HG02642 (cell line): Measurements from ENCODE around the gene SPNS2.

Experiments used
- ATAC-seq: cut with Tn5 transposase; IDR thresholded peaks from one replicate; pipeline ENCODE4 v1.9.1; 2021; ENCODE audit warnings: mild to moderate bottlenecking; ENCODE audit not compliant: unreplicated experiment, poor library complexity

Gene SPNS2

DNA sequence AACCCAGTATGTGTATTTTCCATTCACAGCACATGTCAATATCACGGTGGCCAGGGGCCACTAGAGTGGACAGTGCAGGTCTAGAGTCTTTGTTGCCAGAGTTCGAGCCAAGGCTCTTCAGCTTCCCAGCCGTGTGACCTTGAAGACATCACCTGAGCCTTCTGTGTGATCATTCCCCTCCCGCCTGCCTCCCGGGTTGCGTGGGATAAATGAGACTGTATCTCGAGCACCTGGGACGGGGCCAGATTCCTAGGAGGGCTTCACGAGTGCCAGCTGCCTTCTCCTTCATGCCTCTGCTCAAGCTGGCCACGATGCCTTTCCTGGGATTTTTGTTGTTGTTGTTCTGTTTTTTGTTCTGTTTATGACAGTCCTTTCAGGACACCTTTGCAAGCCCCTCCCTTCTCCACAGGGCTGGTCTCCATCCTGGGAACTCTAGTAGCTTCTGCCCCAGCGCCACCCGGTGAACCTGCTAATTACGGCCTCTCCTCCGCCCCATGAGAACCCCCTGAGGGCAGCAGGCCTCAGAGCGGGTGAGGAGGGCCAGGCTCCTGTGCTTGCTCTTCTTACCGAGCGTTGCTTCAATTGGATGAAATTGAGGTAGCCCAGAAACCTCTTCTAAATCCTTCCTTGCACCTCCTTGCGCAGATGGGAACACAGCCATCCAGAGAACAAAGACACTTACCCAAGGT is 3.9 kb downstream of the SPNS2 start:
- no peak for ATAC-seq

DNA sequence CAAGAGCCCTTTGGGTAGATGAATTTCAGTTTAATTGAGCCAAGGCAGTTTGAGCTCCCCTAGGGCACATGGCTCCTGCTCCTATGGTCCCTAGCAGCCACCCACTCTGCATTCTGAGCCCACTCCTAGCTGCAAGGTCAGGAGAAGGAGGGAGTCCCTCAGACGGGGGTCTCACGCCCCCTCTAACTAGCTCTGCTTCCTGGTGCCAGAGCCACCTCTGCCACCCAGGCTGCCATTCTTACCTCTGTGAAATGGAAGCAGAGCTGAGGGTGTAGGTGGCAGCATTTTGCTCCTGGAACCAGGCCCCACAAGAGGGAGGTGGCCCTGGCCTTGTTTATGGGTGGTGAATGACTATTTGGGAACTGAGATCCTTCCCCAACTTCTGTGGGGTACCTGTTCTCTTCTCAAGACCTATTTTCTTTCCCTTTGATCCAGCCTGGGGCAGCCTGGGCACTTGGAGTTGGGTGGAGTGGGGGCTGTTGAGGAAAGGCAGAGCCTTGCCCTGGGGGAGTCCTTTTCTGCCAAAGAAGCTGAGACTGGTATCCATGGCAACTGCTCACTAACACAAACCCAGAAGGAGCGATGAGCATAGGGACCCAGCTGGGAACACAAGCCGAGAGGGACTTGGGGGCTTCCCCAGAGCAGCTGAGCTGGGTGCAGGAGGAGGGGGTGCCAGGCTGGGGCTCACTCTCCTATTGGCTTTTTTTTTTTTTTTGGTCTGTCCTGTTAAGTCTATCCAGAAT is 4.8 kb downstream of the SPNS2 start:
- no peak for ATAC-seq

DNA sequence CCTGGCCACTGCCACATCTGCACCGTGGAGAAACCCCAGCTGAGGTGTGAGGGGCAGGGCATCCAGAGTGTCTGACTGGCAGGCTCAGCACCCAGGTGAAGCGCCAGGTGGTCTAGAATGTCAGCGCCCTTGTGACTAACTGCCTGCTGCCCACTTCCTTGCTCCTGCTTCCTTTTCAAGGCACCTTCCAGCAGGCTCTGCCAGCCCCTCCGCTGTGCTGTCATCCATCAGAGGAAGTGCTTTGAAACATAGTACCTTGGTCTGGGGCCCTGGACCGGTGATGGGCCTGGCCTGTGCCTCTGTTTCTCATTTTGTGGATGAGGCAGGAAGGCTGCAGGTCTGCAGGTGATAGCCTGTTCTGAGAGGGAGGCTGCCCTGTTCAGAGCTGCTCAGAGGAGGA is 5.5 kb downstream of the SPNS2 start:
- no peak for ATAC-seq

DNA sequence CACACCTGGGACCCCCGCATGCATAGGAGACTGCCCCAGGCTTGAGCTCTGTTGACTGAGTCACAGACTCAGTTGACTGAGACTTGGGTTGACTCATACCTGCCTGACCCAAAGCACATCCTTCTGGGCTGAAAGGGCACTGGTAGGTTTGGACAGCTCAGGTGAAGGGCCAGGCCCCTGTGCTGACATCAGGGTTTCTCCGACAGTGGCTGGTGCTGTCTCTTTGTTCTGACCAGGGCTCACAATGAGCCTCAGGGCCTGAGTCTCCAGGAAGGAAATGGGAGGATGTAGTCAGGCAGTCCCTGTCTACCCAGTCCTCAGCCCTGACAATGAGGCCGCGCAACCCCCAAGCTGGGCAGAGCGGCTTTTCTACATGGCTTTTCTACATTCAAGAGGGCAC is 6.5 kb downstream of the SPNS2 start:
- ATAC-seq = no peak

DNA sequence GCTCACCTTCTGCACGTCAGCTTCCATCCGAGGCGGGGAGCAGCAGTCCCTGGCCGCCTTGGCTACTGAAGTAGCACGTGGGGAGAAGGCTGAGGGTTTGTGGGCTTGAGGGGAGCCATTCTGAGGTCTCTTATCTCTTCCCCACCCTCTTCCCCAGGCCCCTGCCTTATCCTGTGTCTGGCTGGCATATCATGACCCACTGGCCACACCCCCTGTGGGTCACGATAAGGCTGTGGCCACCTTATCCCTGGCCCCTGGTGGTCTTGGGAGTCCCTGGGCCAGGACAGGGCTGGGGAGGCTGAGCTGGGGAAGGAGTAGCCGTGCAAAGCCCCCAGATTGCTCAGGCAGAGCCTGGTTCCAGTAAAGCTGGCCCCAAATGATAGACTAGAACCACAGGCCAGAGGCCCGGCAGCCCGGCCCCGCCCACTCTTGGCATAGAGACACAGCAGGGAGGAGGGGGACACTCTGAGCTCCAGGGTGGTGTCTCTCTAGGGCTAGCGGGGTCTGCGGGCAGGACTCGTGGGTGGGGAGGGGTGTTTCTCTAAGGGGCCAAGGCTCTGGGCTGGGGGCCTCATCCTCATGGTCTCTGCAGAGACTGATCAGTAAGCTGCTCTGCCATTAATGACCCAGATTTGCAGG is 7.6 kb downstream of the SPNS2 start:
- ATAC-seq = no peak

DNA sequence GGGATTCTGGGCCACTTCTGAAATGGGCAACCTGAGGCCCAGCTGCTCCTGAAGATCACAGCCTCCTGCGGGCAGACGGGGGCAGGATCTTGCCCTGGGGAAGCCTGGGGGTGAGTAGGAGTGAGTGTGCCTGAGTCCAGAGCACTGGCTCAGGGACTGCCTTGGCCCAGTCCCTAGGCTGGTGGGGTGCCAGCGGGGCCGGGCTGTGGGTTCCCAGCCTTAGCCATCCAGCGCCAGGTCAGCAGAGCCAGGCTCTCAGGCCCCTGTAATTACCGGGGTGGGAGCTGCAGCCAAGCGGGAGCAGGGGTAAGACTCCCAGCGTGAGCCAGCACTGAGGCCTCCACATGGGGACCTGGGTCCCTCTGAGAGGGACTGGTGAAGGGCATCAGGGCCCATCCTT is 8.2 kb downstream of the SPNS2 start:
- ATAC-seq = no peak

DNA sequence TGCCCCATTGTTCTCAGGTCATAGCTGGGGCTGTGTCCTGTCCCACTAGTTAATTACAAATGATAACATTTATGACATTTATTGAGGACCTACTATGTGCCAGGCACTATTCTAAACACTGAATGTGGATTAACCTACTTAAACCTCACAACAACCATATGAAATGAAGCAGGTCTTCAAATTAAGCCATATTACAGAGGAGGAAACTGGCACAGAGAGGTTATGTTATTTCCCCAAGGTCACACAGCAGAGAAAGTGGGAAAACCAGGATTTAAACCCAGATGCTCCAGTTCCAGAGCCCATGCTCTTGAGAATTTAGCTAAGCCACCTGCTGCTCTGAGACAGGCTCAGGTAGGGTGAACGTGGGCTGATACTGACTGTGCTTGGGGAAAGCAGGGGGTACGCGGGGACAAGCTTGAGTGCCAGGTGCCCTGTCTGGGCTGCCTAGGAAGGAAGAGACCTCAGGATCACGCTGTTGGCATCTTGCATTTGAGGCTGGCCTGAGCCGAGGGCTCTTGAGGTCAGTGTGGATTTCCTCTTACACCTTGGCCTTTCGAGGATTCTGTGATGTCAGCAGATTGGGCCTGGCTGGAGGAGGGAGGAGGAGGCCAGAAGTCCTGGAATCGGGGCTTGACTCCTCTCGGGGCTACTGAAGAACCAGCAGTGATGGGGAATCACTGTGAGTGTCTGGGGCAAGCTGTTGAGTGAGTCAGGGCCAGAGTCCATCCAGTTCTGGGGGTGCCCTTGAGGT is 8.9 kb downstream of the SPNS2 start:
- ATAC-seq = no peak

DNA sequence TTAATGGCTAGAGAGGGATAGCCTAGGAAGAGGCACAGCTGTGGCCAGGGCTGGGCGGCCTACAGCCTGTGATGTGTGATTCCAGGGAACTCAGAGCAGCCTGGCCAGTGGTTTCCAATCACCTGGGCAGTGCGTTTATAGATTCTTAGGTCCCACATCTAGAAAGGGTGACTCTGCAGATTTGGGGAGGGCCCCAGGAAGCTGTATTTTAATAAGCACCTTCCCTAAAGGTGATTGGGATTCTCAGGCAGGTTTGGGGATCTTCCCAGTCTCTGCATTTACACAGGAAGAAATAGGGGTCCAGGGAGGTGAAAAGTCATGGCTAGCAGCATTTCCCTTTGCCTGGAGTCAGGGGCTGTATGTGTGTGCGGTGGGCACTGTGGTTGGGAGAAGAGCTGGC is 9.5 kb downstream of the SPNS2 start:
- no peak for ATAC-seq

DNA sequence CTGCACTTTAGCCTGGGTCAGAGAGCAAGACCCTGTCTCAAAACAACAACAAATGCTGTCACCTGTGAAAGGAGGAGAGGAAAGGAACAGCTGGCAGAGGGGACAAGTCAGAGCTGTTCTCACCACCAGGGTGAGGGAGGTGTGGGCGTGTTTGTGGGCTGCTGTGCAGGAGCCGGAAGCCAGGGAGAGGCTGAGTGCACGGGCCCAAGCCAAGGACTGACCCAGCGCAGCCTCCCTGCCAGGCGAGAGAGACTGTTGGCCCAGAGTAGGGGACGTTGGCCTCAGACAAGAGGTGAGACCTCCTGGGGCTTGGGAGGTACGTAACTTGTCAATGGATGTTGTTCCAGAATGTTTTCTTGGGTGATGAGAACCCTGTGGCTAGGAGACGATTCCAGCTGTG is 10.7 kb downstream of the SPNS2 start:
- ATAC-seq = no peak

DNA sequence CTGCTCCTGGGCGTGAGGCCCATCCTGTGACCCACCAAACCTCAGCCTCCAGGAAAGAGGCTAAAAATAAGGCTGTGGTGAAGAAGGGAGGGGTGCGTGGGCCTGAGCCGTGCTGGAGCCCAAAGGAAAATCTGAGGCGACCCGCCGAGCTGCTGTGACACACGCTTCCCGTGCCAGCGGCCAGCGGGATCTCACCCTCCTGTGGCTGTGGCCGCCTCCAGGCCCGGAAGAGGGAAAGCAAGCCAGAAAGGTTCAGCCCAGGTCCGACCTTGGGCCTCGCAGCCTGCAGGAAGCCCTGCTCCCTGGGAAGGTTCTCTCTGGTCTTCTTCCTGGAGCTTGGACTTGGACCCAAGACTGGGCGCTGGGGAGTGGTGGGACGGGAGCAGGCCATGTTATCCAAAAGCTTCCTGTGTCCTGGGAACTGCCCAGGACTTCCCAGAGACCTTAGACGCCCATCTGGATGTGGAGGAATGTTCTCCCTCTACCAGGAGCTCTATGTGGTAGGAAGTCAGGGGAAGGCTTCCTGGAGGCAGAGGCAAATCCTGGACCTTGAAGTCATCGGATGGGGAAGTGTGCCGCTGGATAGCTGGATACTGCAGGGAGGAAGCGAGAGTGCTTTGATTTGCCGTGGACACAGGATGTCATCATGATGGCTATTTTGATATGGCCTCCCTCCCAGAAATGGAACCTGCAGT is 11.4 kb downstream of the SPNS2 start:
- ATAC-seq = no peak

DNA sequence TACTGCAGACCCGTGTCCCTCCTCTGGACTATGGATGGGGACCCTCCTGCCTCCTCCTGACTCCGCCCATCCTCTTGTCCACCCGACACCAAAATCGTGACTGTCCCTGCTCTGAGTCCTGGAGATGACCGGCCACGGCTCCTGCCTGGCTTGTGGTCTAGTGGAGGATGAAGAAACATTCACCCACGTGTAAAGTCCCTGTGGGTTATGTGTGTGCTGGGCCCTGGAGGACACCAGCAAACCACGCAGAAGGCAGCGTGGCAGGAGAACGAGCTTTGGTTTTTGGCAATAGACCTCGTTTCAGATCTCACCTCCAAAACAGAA is 11.9 kb downstream of the SPNS2 start:
- no peak for ATAC-seq

DNA sequence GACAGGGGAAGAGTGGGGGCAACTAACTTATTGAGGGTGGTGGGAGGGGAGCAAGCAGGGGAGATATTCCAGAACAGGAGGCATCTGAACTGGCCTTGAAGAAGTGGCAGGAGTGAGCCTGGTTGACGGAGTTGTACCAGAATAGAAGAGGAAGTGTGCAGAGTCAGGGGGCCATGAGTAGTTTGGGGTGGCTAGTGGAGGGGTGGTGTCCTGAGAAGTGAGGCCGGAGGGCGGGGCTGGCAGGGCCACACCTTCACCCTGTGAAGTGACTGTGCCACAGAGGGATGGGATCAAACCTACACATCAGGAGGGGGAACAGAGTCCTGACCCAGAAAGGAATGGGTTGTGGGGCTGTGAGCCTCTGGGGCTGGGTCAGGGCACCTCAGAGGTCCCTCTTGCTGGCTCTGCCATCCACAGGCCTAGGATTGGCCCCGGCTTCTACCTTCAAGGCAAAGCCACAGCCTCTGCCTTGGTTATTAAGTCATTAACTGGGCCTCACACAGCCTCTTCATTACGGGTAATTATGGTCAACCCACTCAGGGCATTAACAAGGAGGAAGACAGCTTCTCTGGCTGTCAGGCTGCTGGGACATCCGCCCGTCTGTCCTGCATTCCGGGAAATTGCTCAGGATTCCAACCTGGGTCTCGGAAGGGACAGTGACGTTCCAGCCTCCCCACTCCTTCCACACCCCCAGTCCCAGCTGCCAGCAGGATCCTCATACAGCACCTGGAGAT is 12.7 kb downstream of the SPNS2 start:
- ATAC-seq = no peak

DNA sequence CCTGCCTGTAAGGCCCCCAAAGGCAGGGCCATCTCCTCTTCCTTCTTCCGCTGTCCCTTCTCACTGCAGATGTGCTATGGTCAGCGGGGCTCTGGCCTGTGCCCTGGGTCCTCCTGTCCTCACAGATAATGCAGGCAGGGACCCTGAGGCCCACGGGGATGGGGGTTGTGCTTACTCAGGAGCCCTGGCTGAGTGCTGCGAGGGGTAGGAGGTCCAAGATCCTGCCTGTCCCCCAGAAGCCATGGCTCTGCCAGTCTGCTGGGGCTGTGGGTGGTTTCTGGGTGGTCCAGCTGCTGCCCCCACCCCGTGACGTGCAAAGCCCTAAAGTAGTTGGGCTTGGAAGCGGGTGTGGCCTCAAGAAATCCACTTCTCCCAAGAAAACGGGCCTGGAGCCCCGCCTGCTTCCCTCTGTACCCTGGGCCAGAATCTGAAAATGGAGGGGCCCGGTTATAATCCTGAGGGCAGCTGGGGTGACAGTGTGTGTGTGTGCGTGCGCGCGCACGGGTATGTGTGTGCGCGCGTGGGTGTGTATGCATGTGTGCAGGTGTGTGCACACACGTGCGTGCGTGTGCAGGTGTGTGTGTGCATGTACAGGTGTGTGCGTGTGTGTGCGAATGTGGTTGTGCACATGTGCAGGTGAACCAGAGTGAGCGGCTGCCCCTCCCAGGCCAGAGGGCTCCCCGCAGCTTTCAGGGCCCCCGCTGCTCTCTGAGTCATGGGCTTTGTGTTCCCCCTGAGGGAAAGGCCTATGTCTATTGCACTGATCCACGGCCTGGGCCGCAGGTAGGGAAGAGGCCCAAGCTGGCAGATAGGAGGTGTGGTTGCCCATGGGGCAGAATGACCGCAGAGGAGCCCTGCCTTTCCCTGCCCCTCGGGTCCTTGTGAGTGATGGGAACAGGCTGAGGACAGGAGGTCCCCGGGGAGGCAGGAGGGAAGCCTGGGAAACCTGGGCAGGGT is 13.8 kb downstream of the SPNS2 start:
- no peak for ATAC-seq

DNA sequence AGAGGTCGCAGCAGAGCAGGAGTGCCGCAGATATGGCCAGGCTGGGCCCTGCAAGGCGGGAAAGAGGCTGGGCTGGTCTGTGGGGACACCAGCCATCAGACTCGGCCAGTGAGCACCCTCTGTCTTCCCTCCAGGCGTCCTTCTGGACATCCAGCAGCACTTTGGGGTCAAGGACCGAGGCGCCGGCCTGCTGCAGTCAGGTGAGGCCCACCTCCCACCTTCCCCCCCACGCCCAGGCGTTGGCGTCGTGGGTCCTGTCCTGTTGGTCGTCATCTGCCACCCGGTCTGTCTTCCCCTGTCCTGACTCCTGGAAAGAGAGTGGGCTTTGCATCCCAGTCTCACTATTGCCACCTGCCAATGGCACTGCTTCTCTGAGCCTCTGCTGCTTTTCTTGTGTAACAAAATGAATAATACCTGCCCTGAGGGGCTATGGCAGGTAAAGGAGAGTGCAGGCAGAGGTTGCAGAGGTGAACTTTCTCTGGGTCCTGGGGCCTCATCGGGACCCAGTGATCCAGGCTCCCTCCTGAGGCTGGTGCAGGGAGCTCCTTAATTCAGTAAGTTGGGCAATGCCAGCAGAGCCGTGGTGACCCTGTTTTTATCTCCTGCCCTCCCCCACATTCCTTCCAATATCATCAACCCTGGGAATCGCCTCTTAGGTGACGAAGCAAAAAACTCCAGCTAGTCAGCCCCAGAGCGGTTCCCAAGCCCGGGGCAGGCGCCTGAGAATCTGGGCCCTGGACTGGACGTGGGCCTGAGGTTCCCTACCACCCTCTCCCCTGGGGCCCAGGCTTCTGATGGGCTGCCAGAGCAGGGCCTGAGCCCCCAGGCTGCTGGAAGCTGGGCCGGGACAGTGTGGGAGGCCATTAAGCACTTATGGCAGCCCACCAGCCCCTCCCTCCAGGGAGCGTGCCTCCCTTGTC is 14.7 kb downstream of the SPNS2 start:
- no peak for ATAC-seq

DNA sequence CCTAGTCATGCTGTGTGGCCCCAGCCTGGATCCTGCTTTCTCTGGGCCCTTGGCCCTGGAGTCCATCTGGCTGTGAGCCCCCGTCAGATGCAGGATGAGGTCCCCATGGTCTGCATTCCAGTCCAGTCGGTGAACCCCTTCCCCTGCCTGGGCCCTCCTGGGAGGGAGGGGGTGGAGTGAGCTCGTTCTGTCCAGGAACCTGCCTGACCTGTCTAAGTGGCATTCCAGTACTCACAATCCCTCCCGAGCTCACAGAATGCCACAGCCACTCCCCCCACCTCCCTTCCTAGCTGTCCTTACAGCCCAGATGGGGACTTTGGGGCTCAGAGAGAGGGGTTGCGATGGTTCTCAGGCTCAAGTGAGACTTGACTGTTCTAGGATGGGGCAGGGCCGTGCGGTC is 15.5 kb downstream of the SPNS2 start:
- no peak for ATAC-seq

DNA sequence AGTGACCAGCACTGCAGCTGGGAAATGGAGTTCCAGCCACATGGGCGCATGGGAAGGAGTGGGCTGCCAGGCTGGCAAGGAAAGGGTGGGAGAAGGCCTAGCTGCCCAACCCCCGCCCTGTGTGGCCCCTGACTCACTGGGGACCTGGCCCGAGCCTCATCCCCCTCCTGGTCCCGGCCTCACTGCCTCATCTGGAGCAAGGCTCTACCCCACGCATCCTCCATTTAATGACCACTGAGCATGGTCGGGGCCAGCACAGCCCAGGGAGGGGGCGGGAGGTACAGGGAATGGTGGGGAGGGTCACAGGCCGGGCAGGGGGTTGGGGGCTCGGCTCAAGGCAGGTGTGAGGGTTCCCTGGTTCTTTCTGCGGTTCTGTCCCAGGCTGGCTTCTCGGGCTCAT is 16.1 kb downstream of the SPNS2 start:
- no peak for ATAC-seq

DNA sequence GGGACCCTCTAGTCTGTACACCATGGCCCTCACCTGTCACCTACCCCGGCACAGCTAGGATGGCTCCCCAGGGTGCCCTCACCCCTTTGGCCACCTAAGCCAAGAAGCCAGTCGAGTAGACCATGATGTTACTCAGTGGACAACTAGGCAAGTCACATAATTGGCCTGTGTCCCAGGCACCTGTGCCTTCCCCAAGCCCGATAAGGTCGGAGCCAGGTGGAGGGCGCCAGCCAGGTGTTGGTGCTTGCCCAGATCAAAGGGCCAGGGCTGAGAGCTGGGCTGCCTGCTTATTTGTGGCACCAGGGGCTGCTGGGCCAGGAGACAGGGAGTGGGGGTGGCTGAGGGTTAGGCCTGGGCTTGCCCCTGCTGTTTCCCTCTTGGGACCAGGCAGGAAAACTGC is 16.8 kb downstream of the SPNS2 start:
- no peak for ATAC-seq

DNA sequence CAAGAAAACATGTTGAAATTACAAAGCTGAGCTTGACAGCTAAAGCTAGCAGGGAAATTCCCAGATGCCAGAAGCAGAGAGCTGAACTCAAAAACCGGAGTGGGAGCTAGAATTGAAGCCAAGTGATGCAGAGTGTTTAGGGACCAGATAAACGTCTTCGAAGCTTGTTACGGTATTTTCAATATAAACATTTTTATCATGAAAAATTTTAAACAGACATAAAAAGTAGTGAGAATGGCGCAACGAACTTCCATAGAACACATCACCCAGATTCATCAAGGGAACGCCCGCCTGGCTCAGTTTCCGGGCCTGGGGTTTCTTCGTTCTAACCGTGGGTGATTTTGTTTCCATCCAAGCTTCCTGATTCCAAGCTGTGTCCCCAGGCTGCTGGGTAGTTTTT is 18.1 kb downstream of the SPNS2 start:
- ATAC-seq = no peak
